DOHH2 (cell line): ENCODE measurements around the gene UBTD1.

Experiments
- H3F3A ChIP-seq: fragments of 200-600 bp; sonication (generic), shearing (Covaris generic); 2 replicates; pipeline ENCODE4 v1.6.0; 2016; ENCODE audit warnings: antibody characterized with exemption, mild to moderate bottlenecking; ENCODE audit not compliant: control insufficient read depth, insufficient read depth
- H3K27ac ChIP-seq: fragments of 200-600 bp; sonication (generic); 2 replicates; pipeline ENCODE4 v1.5.1; 2014; ENCODE audit warnings: low read depth, mild to moderate bottlenecking, low read length, moderate library complexity
- H3K27me3 ChIP-seq: fragments of 200-600 bp; sonication (generic); 2 replicates; pipeline ENCODE4 v1.6.1; 2014; ENCODE audit warnings: mild to moderate bottlenecking, low read length, mixed read lengths; ENCODE audit not compliant: control insufficient read depth
- H3K36me3 ChIP-seq: fragments of 200-600 bp; sonication (generic); 2 replicates; pipeline ENCODE4 v1.6.1; 2014; ENCODE audit warnings: mild to moderate bottlenecking, low read length, moderate library complexity, mixed read lengths; ENCODE audit not compliant: control insufficient read depth
- H3K4me1 ChIP-seq: fragments of 200-600 bp; sonication (generic); 2 replicates; pipeline ENCODE4 v1.6.1; 2014; ENCODE audit warnings: mild to moderate bottlenecking, low read length, mixed read lengths; ENCODE audit not compliant: control insufficient read depth
- H3K4me2 ChIP-seq: fragments of 200-600 bp; sonication (generic); 2 replicates; pipeline ENCODE4 v1.6.0; 2014; ENCODE audit warnings: mild to moderate bottlenecking, low read length, moderate library complexity
- H3K4me3 ChIP-seq: fragments of 200-600 bp; sonication (generic); 2 replicates; pipeline ENCODE4 v1.5.1; 2014; ENCODE audit warnings: mild to moderate bottlenecking, low read length, mixed read lengths
- H3K79me2 ChIP-seq: fragments of 200-600 bp; sonication (generic); 2 replicates; pipeline ENCODE4 v1.6.1; 2014; ENCODE audit warnings: mild to moderate bottlenecking, low read length, mixed read lengths; ENCODE audit not compliant: control insufficient read depth
- H3K9me2 ChIP-seq: fragments of 200-600 bp; sonication (generic); replicated peaks from 2 replicates; pipeline ENCODE4 v1.6.1; 2014; ENCODE audit warnings: mild to moderate bottlenecking, low read length, mixed read lengths; ENCODE audit not compliant: control insufficient read depth
- H3K9me3 ChIP-seq: fragments of 200-600 bp; sonication (generic); 2 replicates; pipeline ENCODE4 v1.6.1; 2014; ENCODE audit warnings: antibody characterized with exemption, low read length, mixed read lengths; ENCODE audit not compliant: control insufficient read depth, insufficient read depth
- H4K20me1 ChIP-seq: fragments of 200-600 bp; sonication (generic); 2 replicates; pipeline ENCODE4 v1.6.0; 2014; ENCODE audit warnings: low read depth, mild to moderate bottlenecking, antibody characterized with exemption, low read length, moderate library complexity; ENCODE audit not compliant: control insufficient read depth, insufficient read depth
- EZH2phosphoT487 ChIP-seq: fragments of 200-600 bp; sonication (generic); IDR thresholded peaks from 2 replicates; pipeline ENCODE4 v1.6.1; 2017; ENCODE audit warnings: borderline replicate concordance, mild to moderate bottlenecking, antibody characterized with exemption, low read length, moderate library complexity, mixed read lengths
- TF ChIP-seq, protein P1 (sequence below): fragments of 200-600 bp; sonication (generic); IDR thresholded peaks from one replicate; pipeline ENCODE4 v1.5.1; 2014; ENCODE audit warnings: antibody characterized with exemption, mild to moderate bottlenecking, low read depth, low read length; ENCODE audit not compliant: poor library complexity, severe bottlenecking

Gene UBTD1

DNA sequence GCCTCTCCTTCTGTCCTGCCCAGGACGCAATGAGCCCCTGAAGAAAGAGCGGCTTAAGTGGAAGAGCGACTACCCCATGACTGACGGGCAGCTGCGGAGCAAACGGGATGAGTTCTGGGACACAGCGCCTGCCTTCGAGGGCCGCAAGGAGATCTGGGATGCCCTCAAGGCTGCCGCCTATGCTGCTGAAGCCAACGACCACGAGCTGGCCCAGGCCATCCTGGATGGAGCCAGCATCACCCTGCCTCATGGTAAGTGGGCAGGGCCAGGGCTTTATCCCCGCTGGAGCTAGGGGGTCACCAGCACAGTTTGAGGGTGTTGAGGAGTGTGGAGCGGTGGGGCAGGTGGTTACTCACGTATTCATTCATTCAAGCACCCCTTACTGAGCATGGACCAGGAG is 69.2 kb downstream of the UBTD1 start:
- Histone ChIP-seq H3K27me3 (no peaks in the 10 kb centered on the region), H3K79me2 (no peaks in the 10 kb centered on the region), H3K9me3 (no peaks in the 10 kb centered on the region), H3K4me3 (no peak overlapping the region), H4K20me1 (no peaks in the 10 kb centered on the region), H3F3A (no peaks in the 10 kb centered on the region), H3K9me2 (no peaks in the 10 kb centered on the region), H3K27ac (no peak overlapping the region), H3K4me2 (no peak overlapping the region), H3K4me1 (no peaks in the 10 kb centered on the region), H3K36me3 (no peaks in the 10 kb centered on the region)
- no peak for TF ChIP-seq EZH2phosphoT487
- TF ChIP-seq, protein P1, sequence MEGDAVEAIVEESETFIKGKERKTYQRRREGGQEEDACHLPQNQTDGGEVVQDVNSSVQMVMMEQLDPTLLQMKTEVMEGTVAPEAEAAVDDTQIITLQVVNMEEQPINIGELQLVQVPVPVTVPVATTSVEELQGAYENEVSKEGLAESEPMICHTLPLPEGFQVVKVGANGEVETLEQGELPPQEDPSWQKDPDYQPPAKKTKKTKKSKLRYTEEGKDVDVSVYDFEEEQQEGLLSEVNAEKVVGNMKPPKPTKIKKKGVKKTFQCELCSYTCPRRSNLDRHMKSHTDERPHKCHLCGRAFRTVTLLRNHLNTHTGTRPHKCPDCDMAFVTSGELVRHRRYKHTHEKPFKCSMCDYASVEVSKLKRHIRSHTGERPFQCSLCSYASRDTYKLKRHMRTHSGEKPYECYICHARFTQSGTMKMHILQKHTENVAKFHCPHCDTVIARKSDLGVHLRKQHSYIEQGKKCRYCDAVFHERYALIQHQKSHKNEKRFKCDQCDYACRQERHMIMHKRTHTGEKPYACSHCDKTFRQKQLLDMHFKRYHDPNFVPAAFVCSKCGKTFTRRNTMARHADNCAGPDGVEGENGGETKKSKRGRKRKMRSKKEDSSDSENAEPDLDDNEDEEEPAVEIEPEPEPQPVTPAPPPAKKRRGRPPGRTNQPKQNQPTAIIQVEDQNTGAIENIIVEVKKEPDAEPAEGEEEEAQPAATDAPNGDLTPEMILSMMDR, result no peak

DNA sequence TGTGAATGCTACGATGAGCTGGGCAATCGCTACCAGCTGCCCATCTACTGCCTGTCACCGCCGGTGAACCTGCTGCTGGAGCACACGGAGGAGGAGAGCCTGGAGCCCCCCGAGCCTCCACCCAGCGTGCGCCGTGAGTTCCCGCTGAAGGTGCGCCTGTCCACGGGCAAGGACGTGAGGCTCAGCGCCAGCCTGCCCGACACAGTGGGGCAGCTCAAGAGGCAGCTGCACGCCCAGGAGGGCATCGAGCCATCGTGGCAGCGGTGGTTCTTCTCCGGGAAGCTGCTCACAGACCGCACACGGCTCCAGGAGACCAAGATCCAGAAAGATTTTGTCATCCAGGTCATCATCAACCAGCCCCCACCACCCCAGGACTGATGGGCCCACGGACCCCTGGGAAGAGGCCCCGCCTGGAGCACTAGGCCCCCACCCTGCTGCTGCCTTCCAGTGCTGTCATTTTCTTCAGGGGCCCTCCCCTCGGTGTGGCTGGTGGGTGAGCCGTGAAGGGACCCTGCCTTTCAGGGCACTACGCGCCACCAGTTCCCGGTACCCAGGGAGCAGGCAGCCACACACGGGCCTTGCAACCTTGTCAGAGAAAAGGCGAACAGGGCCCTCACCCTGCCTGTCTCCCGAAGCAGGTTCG is 71.5 kb downstream of the UBTD1 start:
- Histone ChIP-seq H4K20me1 (no peaks in the 10 kb centered on the region), H3K27ac (no peak overlapping the region), H3K9me2 (no peaks in the 10 kb centered on the region), H3K79me2 (no peaks in the 10 kb centered on the region), H3K36me3 (no peaks in the 10 kb centered on the region), H3K4me3 (no peak overlapping the region), H3K4me2 (no peak overlapping the region), H3F3A (no peaks in the 10 kb centered on the region), H3K27me3 (no peaks in the 10 kb centered on the region), H3K9me3 (no peaks in the 10 kb centered on the region), H3K4me1 (no peaks in the 10 kb centered on the region)
- no peak for TF ChIP-seq EZH2phosphoT487
- TF ChIP-seq, protein P1, result no peak

DNA sequence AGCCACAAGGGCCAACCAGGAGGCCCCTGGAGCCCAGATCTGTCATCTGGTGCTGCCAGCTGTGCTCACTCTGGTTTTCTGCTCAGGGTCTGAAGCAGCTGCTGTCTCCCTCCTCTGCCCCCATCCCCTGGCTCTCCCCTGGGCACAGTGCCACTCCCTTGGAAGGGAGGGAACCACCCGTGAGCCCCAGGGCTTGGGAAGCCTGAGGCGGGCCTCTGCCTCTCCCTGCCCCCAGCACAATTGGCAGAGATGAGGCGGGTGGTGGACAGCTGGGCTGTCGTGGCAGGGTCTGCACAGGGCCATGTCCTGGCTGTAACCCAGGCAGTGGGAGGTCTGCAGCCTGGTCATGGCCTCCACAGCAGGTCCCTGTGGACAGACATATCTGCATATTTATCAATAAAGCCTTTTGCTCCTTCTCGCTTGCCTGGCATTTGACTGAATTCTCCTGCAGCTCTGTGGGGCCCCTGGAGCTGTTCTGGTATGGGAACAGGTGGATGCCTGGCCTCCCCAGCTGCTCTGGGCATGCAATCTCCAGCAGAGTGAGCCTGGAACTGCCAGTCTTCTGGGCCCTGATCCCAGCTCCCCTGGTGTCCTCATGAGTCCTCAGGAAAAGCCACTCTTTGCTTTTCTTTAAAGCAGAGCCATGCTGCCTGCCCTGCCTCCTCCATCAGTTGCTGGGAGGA is 72.2 kb downstream of the UBTD1 start:
- no peaks in the 10 kb centered on the region for H3K9me3 ChIP-seq
- H4K20me1 ChIP-seq, result no peaks in the 10 kb centered on the region
- H3K4me2 ChIP-seq, result no peak overlapping the region
- H3K4me1 ChIP-seq, result no peaks in the 10 kb centered on the region
- no peaks in the 10 kb centered on the region for H3K9me2 ChIP-seq
- no peaks in the 10 kb centered on the region for H3K79me2 ChIP-seq
- H3K4me3 ChIP-seq, result no peak overlapping the region
- no peak overlapping the region for H3K27ac ChIP-seq
- H3K36me3 ChIP-seq, result no peaks in the 10 kb centered on the region
- H3F3A ChIP-seq, result no peaks in the 10 kb centered on the region
- no peaks in the 10 kb centered on the region for H3K27me3 ChIP-seq
- no peak for TF ChIP-seq EZH2phosphoT487
- TF ChIP-seq, protein P1, result no peak
